Activated CD4-positive, alpha-beta T cell treated with anti-CD3 and anti-CD28 coated beads for 1 hour (primary cell): ENCODE measurements around the gene ACRV1.
"Not testable (repeated sequence)": the region's sequence is repeated elsewhere in the genome, so short reads cannot be mapped to it uniquely, and the experiment has no call there.

Source experiments
- DNase-seq: peaks from one replicate; pipeline ENCODE4 v3.0.0-alpha.2; 2020

The ACRV1 gene

GRCh38 chr11:125680747-125681146 is at the start of gene ACRV1:
TSS of gene ACRV1 (minus strand) at chr11:125680847. CDS start at chr11:125680780, 67 bp downstream.
- no peak for DNase-seq

GRCh38 chr11:125728969-125729368 is 48.3 kb upstream of the ACRV1 start:
- no peak for DNase-seq

GRCh38 chr11:125724125-125724524 is 43.5 kb upstream of the ACRV1 start:
- DNase-seq: no peak

- no peak for DNase-seq
Measured at GRCh38 chr11:125720781-125721180, 40.1 kb upstream of the ACRV1 start.

- DNase-seq: not testable (repeated sequence)
Measured at GRCh38 chr11:125704686-125705085, 24.0 kb upstream of the ACRV1 start.

- DNase-seq: no peak
Measured at GRCh38 chr11:125701858-125702621, 21.4 kb upstream of the ACRV1 start.

- no peak for DNase-seq
Measured at GRCh38 chr11:125701018-125701610, 20.5 kb upstream of the ACRV1 start.

- no peak for DNase-seq
Measured at GRCh38 chr11:125694951-125695350, 14.3 kb upstream of the ACRV1 start.

- DNase-seq: no peak
Measured at GRCh38 chr11:125692887-125693286, 12.2 kb upstream of the ACRV1 start.

- DNase-seq: no peak
Measured at GRCh38 chr11:125690006-125690405, 9.4 kb upstream of the ACRV1 start.

- DNase-seq: no peak
Measured at GRCh38 chr11:125689274-125689859, 8.7 kb upstream of the ACRV1 start.

- DNase-seq: no peak
Measured at GRCh38 chr11:125688632-125689031, 8.0 kb upstream of the ACRV1 start.

GRCh38 chr11:125688066-125688465 is 7.4 kb upstream of the ACRV1 start:
- DNase-seq: no peak

- no peak for DNase-seq
Measured at GRCh38 chr11:125685228-125685627, 4.6 kb upstream of the ACRV1 start.

- DNase-seq: no peak
Measured at GRCh38 chr11:125679837-125680236, 810 bp downstream of the ACRV1 start.

- DNase-seq: no peak
Measured at GRCh38 chr11:125679397-125679796, 1.2 kb downstream of the ACRV1 start.

GRCh38 chr11:125675196-125675595 is 5.5 kb downstream of the ACRV1 start:
- DNase-seq: no peak

- DNase-seq: no peak
Measured at GRCh38 chr11:125674210-125674609, 6.4 kb downstream of the ACRV1 start.

- DNase-seq: no peak
Measured at GRCh38 chr11:125671561-125671960, 9.1 kb downstream of the ACRV1 start.

- no peak for DNase-seq
Measured at GRCh38 chr11:125670172-125670571, 10.5 kb downstream of the ACRV1 start.

- DNase-seq: no peak
Measured at GRCh38 chr11:125667151-125667550, 13.5 kb downstream of the ACRV1 start.

GRCh38 chr11:125663910-125664309 is 16.7 kb downstream of the ACRV1 start:
- no peak for DNase-seq

GRCh38 chr11:125662689-125663088 is 18.0 kb downstream of the ACRV1 start:
- no peak for DNase-seq

- no peak for DNase-seq
Measured at GRCh38 chr11:125649465-125650166, 31.0 kb downstream of the ACRV1 start.
